GM19193 (cell line): Measurements from ENCODE around the gene CCDC159.
A peak's percentile ranks its signal among the peaks of the same experiment; 100 is the strongest.

Experiments used
- POLR2A ChIP-seq: IDR thresholded peaks from 4 replicates; pipeline ENCODE4 v1.6.1; 2011; ENCODE audit not compliant: insufficient read depth, insufficient read length; ENCODE audit errors: extremely low read depth

The CCDC159 gene

GRCh38 chr19:11331502-11331901, 14.8 kb upstream of the CCDC159 start:
- TF ChIP-seq POLR2A = no peak

- no peak for TF ChIP-seq POLR2A
These were observed 13.5 kb upstream of the CCDC159 start for GRCh38 chr19:11332822-11333221.

GRCh38 chr19:11335449-11336146, 10.7 kb upstream of the CCDC159 start:
- TF ChIP-seq POLR2A = no peak

GRCh38 chr19:11337080-11337479, 9.2 kb upstream of the CCDC159 start:
- TF ChIP-seq POLR2A = no peak

- no peak for TF ChIP-seq POLR2A
These were observed 8.2 kb upstream of the CCDC159 start for GRCh38 chr19:11338121-11338520.

- TF ChIP-seq POLR2A = no peak
These were observed 7.6 kb upstream of the CCDC159 start for GRCh38 chr19:11338569-11339253.

DNA sequence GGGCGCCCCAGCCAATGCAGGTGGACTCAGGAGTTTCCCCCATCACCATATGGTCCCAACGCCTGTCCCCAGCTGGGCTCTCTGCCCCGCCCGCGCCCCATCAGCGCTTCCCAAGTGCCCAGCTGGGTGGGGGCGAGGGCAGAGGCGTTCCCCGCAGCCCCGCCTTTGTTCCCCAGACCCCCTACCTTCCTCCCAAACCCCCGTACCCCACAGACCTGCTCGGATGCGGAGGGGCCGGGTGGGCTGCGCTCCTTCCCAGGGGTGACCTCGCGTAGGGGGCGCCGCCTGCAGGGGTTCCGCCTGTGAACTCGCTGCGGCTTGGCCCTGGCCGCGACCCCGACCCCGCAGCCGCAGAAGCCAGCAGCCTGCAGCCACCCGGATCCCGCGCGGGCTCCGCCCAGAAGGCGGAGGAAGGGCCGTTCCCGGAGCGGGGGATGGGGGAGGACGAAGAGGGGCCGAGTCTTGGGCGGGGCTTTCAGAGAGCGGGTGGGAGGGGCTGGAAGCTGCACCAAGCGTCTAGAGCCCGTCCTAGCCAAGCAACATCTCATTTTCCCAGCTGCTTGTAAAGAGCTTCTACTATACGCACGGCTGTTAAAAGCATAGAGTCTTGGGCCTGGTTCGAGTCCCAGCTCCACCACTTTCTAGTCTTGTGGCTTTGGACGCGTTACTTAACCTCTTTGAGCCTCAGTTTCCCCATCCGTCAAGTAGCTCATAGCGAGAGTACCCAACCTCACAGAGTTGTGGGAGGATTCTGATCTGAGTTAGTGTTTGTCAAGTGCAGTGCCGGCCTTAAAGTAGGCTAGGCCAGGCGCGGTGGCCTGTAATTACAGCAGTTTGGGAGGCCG, 6.8 kb upstream of the CCDC159 start, which contains the start of gene RAB3D:
RAB3D (minus strand) TSS at position 404 of the 845 bp plus-strand sequence. CDS start 2,258 bp downstream, outside the sequence.
- peak; percentile 58 for TF ChIP-seq POLR2A

GRCh38 chr19:11342429-11342828, 3.9 kb upstream of the CCDC159 start:
- no peak for TF ChIP-seq POLR2A

DNA sequence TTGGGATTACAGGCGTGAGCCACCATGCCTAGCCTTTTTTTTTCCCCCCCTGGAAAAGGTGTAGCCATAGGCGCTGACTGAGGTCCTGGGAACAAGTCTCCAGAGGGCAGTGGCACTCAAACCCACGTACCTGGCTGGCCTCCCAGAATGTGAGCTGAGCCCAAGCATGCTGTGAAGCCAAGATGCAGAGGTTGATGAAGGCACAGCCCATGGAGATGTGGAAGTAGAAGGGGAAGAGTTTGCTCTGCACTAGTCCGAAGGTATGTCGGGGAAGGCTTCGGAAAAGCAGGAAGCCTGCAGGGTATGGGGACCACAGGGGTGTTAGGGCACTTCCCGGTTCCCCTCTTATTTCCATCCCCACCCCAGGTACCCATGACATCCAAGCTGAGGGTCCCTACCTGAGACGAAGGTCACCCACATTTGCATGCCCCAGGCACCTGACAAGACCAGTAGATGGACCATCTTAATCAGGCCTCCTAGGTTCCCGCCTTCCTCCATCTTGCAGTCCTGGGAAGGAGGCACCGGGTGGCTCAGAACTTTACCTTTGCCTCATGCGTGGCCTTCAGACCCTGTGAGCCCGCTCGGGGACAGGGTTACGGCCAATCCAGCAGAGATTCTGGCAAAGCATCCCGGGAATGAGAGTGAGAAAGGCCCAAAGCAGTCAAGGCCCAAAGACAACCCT, 1.1 kb upstream of the CCDC159 start:
- TF ChIP-seq POLR2A = no peak

DNA sequence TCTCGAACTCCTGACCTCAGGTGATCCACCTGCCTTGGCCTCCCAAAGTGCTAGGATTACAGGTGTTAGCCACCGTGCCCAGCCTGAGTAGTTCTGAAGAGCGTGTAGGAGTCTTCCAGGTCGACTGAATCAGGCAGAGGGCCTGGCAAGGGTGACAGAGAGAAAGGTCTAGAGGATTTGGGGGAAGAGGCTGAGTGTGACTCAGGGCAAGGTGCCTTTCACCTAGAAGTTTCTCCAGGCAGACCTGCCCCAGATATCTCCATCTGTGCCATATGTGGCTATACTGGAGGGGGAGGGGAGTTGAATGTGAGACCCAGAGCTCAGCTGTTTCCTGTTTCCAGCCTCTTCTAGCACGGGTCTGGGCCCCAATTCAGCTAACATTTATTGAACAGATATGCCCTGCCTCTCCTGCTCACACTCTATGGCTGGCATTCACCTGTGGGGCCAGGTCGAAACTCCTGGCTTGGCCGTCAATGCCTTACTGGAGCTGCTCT, 1.3 kb downstream of the CCDC159 start:
- TF ChIP-seq POLR2A = no peak

- TF ChIP-seq POLR2A = no peak
These were observed 2.9 kb downstream of the CCDC159 start for GRCh38 chr19:11349171-11349570.

- no peak for TF ChIP-seq POLR2A
These were observed 9.1 kb downstream of the CCDC159 start, which contains the start of gene PLPPR2 for GRCh38 chr19:11355160-11356073. Gene PLPPR2 (plus strand): TSS chr19:11355432. CDS start chr19:11357674, 2,242 bp downstream.

DNA sequence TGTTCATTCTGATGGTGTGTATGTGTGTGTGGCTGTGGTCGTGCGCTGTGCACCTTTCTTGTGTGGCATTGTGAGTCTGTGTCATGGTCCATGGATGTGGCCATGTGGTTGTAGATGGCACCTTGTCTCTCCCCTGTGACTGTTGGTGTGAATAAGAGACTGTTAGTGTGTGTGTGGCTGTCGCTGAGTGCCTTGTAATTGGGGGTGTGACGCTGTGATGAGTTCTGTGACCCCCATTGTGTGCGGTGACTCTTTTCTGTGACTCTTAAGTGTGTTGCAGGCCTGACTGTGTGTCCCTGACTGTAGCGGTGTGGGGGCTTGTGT, 9.7 kb downstream of the CCDC159 start:
- TF ChIP-seq POLR2A = no peak
